ENCODE results near the gene STUM. TPM values are rescaled to one million over a fixed set of nuclear protein-coding genes. Genes with fewer than 3 reads are reported as not detected.
"Not testable (repeated sequence)": the region's sequence is repeated elsewhere in the genome, so short reads cannot be mapped to it uniquely, and the experiment has no call there.

STUM gene
- total RNA-seq, 1 donor from 2014 or later = 0.49 TPM

DNA sequence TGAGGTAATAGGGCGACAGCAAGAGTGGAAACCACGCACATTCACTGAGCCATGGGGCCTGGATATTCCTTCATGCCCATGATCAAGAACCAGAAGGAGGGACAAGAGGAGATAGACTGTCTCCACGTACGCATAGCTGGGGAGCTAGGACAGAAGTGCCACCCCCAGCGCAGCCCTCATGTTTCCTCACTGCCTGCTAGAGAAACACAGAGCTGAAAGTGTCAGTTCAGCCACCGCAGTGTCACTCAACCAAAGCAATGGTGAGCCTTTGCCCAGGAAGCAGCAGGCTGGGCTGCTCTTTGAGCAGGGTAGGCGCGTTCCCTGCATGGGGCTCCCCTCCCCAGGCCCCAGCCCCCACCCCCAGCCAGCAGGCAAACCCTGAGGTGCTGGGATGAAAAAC, 68.5 kb downstream of the STUM start:
- no peaks in the 10 kb centered on the region for H3K27me3 ChIP-seq
- ATAC-seq = no peak
- H3K4me1 ChIP-seq = no peaks in the 10 kb centered on the region
- intact Hi-C loops (cut with DNase I) = no loop called here
- no peak overlapping the region for H3K27ac ChIP-seq
- TF ChIP-seq, protein P1, sequence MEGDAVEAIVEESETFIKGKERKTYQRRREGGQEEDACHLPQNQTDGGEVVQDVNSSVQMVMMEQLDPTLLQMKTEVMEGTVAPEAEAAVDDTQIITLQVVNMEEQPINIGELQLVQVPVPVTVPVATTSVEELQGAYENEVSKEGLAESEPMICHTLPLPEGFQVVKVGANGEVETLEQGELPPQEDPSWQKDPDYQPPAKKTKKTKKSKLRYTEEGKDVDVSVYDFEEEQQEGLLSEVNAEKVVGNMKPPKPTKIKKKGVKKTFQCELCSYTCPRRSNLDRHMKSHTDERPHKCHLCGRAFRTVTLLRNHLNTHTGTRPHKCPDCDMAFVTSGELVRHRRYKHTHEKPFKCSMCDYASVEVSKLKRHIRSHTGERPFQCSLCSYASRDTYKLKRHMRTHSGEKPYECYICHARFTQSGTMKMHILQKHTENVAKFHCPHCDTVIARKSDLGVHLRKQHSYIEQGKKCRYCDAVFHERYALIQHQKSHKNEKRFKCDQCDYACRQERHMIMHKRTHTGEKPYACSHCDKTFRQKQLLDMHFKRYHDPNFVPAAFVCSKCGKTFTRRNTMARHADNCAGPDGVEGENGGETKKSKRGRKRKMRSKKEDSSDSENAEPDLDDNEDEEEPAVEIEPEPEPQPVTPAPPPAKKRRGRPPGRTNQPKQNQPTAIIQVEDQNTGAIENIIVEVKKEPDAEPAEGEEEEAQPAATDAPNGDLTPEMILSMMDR (IDR thresholded peaks at IDR 0.05) = no peak
- no peaks in the 10 kb centered on the region for H3K36me3 ChIP-seq
- H3K9me3 ChIP-seq = no peaks in the 10 kb centered on the region
- no peak overlapping the region for H3K4me3 ChIP-seq
- no peak for DNase-seq

DNA sequence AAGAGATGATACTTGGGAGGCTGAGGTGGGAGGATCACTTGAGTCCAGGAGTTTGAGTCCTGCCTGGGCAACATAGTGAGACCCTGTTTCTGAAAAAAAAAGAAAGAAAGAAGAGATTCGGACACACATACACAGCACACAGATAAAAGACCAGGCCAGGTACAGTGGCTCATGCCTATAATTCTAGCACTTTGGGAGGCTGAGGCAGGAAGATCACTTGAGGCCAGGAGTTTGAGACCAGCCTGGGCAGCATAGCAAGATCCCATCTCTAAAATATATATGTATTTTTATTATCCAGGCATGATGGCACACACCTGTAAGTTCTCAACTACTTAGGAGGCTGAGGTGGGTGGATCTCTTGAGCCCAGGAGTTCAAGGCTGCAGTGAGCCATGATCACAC, 69.2 kb downstream of the STUM start:
- DNase-seq; H3K4me3 ChIP-seq; H3K27ac ChIP-seq; intact Hi-C loops (cut with DNase I); H3K36me3 ChIP-seq; ATAC-seq; H3K4me1 ChIP-seq; H3K27me3 ChIP-seq; H3K9me3 ChIP-seq: not testable (repeated sequence)

DNA sequence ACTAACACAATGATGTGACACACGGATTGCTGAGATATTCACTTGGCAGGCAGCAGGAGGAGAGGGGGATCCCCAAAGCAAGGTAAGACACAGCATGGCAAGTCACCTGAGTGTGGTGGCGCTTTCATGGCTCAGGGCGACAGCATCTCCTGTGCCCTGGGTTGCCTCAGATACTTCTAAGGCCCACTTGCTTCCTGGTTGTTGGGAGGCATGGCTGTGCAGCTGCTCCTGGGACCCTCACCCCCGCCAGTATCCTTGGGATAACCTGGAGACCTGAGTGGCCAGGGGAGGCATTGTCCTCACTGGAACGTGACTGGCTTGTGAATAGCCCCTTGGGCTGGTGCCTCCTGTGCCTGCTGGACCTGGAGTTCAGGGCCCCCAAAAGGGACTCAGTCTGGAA, 69.8 kb downstream of the STUM start:
- Histone ChIP-seq H3K4me1 (no peaks in the 10 kb centered on the region), H3K36me3 (no peaks in the 10 kb centered on the region), H3K9me3 (no peaks in the 10 kb centered on the region), H3K27me3 (no peaks in the 10 kb centered on the region), H3K4me3 (no peak overlapping the region), H3K27ac (no peak overlapping the region)
- ATAC-seq = no peak
- TF ChIP-seq, protein P1 (IDR thresholded peaks at IDR 0.05) = no peak
- intact Hi-C loops (cut with DNase I) = no loop called here
- peak; percentile 52 for DNase-seq

DNA sequence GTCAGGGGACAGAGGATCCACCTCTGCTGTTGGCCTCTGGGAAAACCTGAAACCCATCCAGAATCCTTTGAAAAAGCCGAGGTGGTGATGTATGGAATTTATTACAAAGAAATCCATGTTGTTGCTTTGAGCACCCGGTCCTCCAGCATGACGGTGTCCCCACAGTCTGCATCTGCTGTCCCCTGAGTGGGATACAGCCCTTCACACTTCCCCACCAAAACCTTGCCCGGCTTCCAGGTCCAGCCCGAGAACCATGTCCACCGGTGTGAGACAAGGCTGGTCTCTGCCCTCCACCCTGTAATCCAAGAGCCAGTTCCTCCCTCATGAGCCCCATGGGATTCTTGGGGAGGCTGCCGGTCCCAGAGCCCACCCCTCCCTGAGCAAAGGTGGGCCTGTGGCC, 70.5 kb downstream of the STUM start:
- Histone ChIP-seq H3K9me3 (no peaks in the 10 kb centered on the region), H3K4me1 (no peaks in the 10 kb centered on the region)
- TF ChIP-seq, protein P1 (IDR thresholded peaks at IDR 0.05) = no peak

DNA sequence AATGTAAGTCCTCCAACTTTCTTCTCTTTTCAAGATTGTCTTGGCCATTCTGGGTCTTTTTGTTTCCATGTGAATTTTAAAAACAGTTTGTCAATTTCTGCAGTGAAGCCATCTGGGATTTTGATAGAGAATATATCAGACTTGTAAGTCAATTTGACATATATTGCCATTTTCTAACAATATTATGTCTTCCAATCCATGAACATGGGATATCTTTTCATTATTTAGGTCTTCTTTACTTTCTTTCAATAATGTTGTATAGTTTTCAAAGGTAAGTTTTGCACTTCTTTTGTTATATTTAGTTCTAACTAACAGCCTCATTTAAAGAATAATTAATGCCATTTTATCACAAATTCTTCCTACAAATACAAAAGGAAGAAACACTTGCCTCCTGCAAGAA, 73.4 kb downstream of the STUM start:
- Histone ChIP-seq H3K4me3 (no peak overlapping the region), H3K36me3 (no peaks in the 10 kb centered on the region), H3K27me3 (no peaks in the 10 kb centered on the region), H3K27ac (no peak overlapping the region), H3K4me1 (peaks cover 4% of the 10 kb centered on the region), H3K9me3 (no peaks in the 10 kb centered on the region)
- ATAC-seq (no peak), DNase-seq (no peak)
- TF ChIP-seq, protein P1 (IDR thresholded peaks at IDR 0.05) = no peak
- intact Hi-C loops (cut with DNase I) = no loop called here

More for the DNA sequence above, 70.5 kb downstream of the STUM start:
- no peak overlapping the region for H3K27ac ChIP-seq
- no peak overlapping the region for H3K4me3 ChIP-seq
- ATAC-seq = no peak
- DNase-seq = no peak
- no peaks in the 10 kb centered on the region for H3K36me3 ChIP-seq
- intact Hi-C loops (cut with DNase I) = no loop called here
- no peaks in the 10 kb centered on the region for H3K27me3 ChIP-seq

DNA sequence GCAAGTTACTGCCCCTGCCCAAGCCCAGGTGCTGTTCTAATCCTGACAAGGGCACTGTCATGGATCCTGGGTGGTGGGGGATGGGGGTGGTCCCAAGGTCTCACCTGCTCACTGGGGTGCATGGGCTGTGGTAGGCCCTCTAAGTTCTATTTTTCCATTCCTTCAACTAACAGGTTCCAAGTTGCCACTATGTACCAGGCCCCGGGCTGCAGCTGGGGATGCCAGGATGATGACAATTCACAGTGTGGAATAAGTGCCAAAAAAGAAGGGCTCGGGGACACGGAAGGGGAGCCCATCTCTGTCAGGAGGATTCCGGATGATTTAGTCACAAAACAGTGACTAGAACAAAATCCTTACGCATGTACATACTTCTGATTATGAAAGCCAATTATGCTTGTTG, 76.0 kb downstream of the STUM start:
- no peak overlapping the region for H3K27ac ChIP-seq
- H3K27me3 ChIP-seq = no peaks in the 10 kb centered on the region
- ATAC-seq (no peak), DNase-seq (no peak)
- no peak overlapping the region for H3K4me3 ChIP-seq
- H3K9me3 ChIP-seq = no peaks in the 10 kb centered on the region
- intact Hi-C loops (cut with DNase I) = no loop called here
- no peaks in the 10 kb centered on the region for H3K36me3 ChIP-seq
- peaks cover 4% of the 10 kb centered on the region for H3K4me1 ChIP-seq
- TF ChIP-seq, protein P1 (IDR thresholded peaks at IDR 0.05) = no peak
